Osteoblast (primary cell): Measurements from ENCODE around the gene ACP1. TPM values are rescaled to one million over a fixed set of nuclear protein-coding genes. Genes with fewer than 3 reads are reported as not detected.

Source experiments
- DNase-seq: peaks from one replicate; pipeline ENCODE4 v3.0.0; 2011; ENCODE audit warnings: low spot score, mixed read lengths; ENCODE audit not compliant: insufficient read length; ENCODE audit errors: missing footprints
- H2AFZ ChIP-seq: 2 replicates; pipeline ENCODE4 v1.6.0; 2011; ENCODE audit warnings: mild to moderate bottlenecking, low read length
- H3K27ac ChIP-seq: 2 replicates; pipeline ENCODE4 v1.5.1; 2011; ENCODE audit warnings: mild to moderate bottlenecking, low read depth, low read length, moderate library complexity
- H3K27me3 ChIP-seq: 2 replicates; pipeline ENCODE4 v1.6.0; 2012; ENCODE audit warnings: mild to moderate bottlenecking, control low read depth, inconsistent platforms, low read length, moderate library complexity; ENCODE audit not compliant: insufficient read depth
- H3K36me3 ChIP-seq: 2 replicates; pipeline ENCODE4 v1.5.1; 2011; ENCODE audit warnings: mild to moderate bottlenecking, low read length, control low read depth, moderate library complexity; ENCODE audit not compliant: insufficient read depth
- H3K4me1 ChIP-seq: 2 replicates; pipeline ENCODE4 v1.5.1; 2011; ENCODE audit warnings: mild to moderate bottlenecking, low read length, control low read depth, moderate library complexity; ENCODE audit not compliant: insufficient read depth
- H3K4me2 ChIP-seq: 2 replicates; pipeline ENCODE4 v1.6.0; 2011; ENCODE audit warnings: mild to moderate bottlenecking, low read length; ENCODE audit not compliant: insufficient read depth
- H3K4me3 ChIP-seq: fragments of 200-600 bp; sonication (generic); 3 replicates; pipeline ENCODE4 v1.5.1; 2012; ENCODE audit warnings: mild to moderate bottlenecking, low read length, inconsistent platforms; ENCODE audit not compliant: insufficient read depth
- H3K79me2 ChIP-seq: 2 replicates; pipeline ENCODE4 v1.6.0; 2012; ENCODE audit warnings: mild to moderate bottlenecking, low read length, control low read depth, inconsistent platforms; ENCODE audit not compliant: insufficient read depth
- H3K9me3 ChIP-seq: 2 replicates; pipeline ENCODE4 v1.5.1; 2011; ENCODE audit warnings: low read depth, low read length, control low read depth
- H4K20me1 ChIP-seq: 2 replicates; pipeline ENCODE4 v1.6.0; 2012; ENCODE audit warnings: mild to moderate bottlenecking, low read length, control low read depth; ENCODE audit not compliant: insufficient read depth
- CTCF ChIP-seq: IDR thresholded peaks from 2 replicates; pipeline ENCODE4 v1.5.1; 2011; ENCODE audit warnings: mild to moderate bottlenecking, low read depth, low read length, moderate library complexity; ENCODE audit errors: extremely low read depth
- total RNA-seq: library from RNA; depleted of rRNA; stranded (reverse); fragments of >200 nt; gene quantifications from 2 replicates; pipeline ENCODE4 v1.2.3, GENCODE V29; 2012

ACP1 gene
- total RNA-seq, 1 donor: 80.0 TPM

GRCh38 chr2:323035-323434 lies 58.3 kb downstream of the ACP1 start:
- no peak overlapping the region for H3K4me2 ChIP-seq
- H4K20me1 ChIP-seq: no peaks in the 10 kb centered on the region
- H3K27ac ChIP-seq: no peak overlapping the region
- H3K79me2 ChIP-seq: no peaks in the 10 kb centered on the region
- DNase-seq: no peak
- no peaks in the 10 kb centered on the region for H3K36me3 ChIP-seq
- H3K4me1 ChIP-seq: no peaks in the 10 kb centered on the region
- no peaks in the 10 kb centered on the region for H3K9me3 ChIP-seq
- TF ChIP-seq CTCF: no peak
- H3K4me3 ChIP-seq: no peak overlapping the region
- H2AFZ ChIP-seq: no peak overlapping the region
- H3K27me3 ChIP-seq: no peaks in the 10 kb centered on the region

Other genes starting within 250 kb of the ACP1 start
- not detected in 2 replicates for gene FAM110C, start 218.4 kb upstream of the ACP1 start, total RNA-seq
- 52.1 and 56.0 TPM in 2 replicates for gene SH3YL1, start 915 bp upstream of the ACP1 start, total RNA-seq
- gene ALKAL2, start 23.1 kb downstream of the ACP1 start, total RNA-seq: not detected in 2 replicates